HG03025 (cell line): Measurements from ENCODE around the gene BHLHE41.

Experiments
- ATAC-seq: cut with Tn5 transposase; IDR thresholded peaks from one replicate; pipeline ENCODE4 v1.9.1; 2021; ENCODE audit warnings: mild to moderate bottlenecking, moderate library complexity; ENCODE audit not compliant: unreplicated experiment, low FRiP score

The BHLHE41 gene

GRCh38 chr12:26116829-26117715 is 7.8 kb downstream of the BHLHE41 start:
- no peak for ATAC-seq

GRCh38 chr12:26114720-26115401 is 10.0 kb downstream of the BHLHE41 start:
- ATAC-seq: no peak

- peak; percentile 55 for ATAC-seq
Observed at GRCh38 chr12:26113853-26114719, 10.8 kb downstream of the BHLHE41 start.

DNA sequence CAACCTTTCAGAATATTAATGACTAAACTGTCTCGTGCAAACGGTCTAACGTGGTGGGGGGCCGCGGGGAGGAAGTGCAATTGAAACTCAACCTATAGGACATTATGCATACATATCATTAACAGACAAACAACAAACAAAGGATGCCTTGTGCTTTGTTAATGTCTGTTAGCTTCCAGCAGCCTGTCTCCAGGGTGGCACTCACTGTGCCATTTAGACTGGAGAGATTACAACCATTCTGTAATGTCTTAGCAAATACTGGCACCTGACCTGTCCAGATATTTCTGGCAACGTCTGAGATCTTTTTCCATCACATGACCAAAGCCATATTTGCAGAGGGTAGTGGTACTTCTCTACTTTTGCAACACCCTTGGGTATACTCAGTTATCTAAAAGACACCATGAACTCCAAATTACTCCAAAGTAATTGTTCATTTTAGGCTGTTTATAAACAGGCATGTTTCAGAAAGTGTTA is 11.6 kb downstream of the BHLHE41 start:
- no peak for ATAC-seq

- no peak for ATAC-seq
Observed at GRCh38 chr12:26112703-26113147, 12.1 kb downstream of the BHLHE41 start.

DNA sequence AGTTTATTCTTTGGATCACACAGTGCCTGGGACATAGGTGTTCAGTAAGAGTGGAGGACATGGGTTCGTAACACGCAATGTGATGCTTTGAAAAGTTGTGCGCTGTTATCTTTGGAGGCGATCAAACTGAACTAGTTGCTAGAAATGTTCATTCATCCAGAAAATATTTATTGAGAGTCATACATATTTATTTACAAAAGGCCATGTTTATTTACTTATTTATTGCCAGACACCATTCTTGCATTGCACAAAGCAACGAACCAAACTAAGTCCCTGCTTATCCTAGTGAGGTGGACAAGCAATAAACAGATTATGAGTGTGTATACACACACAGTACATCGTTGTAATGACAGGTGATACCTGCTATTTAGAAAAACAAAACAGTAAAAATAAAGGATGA is 12.6 kb downstream of the BHLHE41 start:
- ATAC-seq: no peak

DNA sequence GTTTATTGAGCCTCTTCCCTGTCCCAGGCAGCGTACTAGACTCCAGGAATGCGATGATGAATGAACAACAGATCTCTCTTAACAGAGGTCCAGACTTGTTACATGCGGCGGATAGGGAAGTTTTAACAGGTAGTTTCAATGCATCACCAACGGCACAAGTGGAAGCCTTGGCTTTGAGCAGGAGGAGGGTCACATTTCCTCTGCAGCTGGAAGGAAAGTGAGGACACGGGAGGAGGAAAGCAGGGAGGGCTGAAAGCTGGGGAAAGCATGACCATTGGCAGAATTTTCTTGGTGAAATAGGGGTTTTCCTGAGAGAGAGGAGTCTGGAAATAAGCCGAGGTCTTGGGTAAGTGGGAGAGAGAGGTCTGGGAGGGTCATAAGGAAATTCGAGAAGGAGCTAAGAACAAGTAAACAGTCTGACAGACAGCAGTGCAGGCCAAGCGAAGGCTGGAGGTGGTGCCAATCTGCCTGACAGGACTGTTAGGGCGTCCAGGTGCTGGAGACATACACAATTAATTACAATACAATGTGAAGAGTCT is 15.4 kb downstream of the BHLHE41 start:
- ATAC-seq: no peak

- no peak for ATAC-seq
Observed at GRCh38 chr12:26108915-26109314, 15.9 kb downstream of the BHLHE41 start.

DNA sequence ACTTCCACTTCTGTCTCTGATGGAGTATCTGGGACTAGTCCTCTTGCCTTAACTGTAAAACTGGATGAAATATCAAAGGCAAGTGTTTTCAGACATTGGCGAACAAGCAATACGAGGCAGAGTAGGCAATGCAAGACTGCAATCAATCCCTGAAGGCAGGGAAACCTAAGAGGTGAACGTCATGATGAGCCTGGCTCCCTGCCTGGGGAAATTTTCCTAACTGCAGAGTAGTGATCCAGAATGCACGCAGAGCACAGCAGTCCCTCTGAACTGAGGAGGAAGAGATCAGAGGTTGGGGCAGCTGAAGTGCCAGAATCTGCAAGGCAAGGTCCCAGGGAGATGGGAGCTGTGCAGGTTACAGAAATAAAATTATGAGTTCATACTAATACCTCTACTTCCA is 18.5 kb downstream of the BHLHE41 start:
- ATAC-seq: no peak

DNA sequence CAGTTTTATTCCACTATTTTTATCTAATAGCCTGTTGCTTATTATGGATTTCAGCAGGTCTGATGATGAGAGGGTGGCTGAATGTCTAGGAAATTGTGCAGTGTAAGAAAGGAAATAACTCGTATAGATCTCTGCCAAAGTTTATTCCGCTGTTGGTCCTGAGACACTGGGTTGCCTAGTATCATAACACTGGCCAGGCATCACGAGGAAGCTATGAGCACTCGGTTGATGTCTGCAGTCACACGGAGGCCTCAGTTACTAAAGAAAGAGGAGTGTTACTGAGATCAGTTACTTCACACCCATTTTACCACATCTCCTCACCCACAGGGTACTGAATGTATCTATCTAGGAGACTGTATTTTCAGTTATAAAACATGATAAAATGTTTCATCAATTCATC is 21.9 kb downstream of the BHLHE41 start:
- ATAC-seq: no peak

- ATAC-seq: no peak
Observed at GRCh38 chr12:26101763-26102162, 23.1 kb downstream of the BHLHE41 start.

- ATAC-seq: no peak
Observed at GRCh38 chr12:26101350-26101734, 23.5 kb downstream of the BHLHE41 start.

DNA sequence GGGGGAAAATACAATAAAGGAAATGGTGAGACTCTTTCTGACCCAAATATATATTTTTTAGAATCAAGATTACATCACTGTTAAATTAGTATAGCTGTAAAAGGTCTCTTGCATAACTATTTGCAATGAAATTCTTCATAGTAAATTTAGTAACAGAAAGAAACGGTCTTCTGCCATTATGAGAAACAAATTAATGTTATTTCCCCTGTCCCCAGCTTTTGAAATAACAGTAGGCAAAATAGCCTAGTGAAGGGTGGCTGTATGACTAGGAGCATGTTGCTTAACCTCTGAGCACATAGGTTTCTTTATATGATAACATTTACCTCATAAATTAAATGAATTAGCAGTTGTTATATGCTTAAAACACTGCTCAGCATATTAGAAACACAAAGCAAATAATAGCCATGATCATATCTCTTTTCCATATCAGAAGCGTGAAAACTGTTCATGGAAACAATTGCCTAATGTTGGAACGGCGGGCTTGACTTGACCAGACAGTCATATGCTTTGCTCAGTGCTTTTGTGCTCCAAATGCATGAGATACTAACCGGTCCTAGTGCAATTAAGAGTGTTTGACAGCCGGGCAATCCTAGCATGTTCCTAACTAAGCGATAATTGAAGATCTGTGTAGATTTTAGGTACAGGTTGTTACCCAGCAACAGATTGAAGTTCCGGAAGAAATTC is 24.0 kb downstream of the BHLHE41 start:
- ATAC-seq: no peak

DNA sequence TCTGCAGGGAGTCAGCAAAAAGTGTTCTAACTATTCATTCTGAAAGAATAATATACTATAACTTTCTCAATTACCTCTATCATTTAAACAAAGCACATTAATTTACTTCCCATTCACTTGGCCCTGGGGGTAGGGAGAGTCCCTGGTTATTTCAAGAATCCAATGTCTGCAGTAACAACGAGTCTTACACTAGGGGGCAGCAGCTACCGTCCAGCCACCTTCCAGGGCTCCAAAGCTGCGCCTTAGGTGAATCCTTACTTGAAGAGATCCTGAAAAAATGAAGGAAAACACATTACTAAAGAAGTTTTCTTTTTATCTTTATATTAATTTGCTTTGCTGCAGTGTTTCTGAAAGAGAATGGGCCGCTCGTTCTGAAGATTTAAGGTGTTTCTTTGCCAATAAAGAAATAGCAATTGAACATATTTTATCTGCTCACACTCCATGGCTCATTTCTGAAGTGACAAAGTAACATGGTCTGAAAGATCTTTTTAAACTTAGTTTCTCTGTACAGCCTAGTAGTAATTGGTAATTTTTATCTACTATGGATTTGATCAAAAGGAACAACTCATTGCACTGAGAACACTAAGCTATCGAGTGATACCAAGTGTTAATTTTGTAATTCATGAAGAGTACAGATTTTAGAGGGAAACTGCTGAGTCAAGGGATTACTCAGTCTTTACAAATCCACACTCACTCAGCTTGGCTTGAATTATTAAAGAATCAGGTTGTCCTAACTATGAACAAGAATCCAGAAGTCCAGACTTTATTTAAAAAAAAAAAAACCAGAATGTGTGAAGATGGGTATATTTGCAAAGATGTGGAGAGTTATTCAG is 27.6 kb downstream of the BHLHE41 start:
- peak; percentile 84 for ATAC-seq

- ATAC-seq: no peak
Observed at GRCh38 chr12:26096036-26096435, 28.8 kb downstream of the BHLHE41 start.

DNA sequence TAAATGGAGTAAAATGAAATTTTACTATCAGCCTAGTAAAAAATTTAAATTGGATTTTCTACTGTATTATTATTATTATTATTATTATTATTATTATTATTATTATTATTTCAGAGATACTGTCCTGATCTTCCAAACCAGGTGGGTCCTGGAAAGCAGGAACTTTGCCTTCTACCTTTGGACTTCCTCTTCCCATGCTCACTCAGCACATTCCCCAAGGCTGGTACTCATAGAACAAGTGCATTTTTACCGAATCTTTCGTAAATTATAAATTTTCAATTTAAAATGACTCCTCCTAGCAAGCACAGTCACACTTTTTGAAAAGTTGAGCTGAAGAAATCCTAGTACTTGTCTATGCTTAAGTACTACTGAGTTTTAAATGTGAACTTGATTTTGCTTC is 29.7 kb downstream of the BHLHE41 start:
- no peak for ATAC-seq

DNA sequence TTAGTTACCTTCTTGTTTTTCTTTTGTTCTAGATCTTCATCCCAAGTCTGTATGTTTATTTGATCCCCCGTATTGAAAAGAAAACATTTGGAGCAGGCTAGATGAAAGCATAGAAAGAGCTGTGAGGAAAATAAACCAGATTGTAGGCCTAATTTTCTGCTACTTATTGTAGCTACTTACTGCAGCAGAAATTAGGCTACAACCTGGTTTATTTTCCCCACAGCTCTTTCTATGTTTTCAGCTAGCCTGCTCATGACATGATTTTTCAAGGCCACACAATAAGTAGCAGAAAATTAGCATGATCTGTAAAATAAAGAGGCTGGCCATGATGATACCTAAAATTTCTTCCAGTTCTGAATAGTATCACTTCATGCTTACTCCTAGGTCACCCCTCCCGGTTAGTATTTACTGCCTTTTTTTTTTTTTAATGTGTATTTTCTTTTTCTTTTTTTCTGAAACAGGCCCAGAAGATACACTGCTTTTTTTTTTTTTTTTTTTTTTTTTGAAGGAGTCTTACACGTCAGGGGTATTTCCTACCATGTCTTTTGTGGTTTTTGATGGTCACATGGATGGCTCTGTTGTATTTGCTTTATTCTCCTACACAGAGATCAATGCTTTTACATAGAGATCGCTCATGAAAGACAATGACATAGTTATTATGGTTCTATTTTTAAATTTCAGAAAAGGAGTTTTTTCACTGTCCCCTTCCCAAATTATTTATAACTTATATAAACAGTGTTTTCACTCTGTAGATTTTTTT is 32.3 kb downstream of the BHLHE41 start:
- ATAC-seq: no peak

DNA sequence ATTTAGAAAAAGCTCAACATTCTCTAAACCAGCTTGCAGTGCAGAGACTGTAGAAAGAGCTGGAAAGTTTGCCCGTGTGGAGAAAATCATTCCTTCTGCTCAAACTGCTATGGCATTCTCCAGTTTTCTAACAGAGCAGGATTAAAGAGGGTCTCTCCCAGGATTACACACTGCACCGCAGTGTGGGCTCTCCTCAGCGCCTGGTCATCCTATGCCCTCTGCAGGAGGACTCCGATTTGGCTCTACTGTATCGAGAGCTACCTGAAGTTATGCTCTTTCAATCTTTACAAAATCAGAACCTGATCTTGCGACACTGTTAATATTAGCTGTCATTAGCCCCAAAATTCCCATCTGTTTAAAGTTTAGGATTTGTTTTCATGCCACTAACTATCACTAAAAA is 33.0 kb downstream of the BHLHE41 start:
- no peak for ATAC-seq
